Measurements from ENCODE around the gene KPNA6.
A peak's percentile ranks its signal among the peaks of the same experiment; 100 is the strongest.
"Not testable (repeated sequence)": the region's sequence is repeated elsewhere in the genome, so short reads cannot be mapped to it uniquely, and the experiment has no call there.

Gene KPNA6

GRCh38 chr1:32107742-32108661 is at the start of gene KPNA6:
TSS of gene KPNA6 (plus strand) at chr1:32108056. CDS start at chr1:32108131, 75 bp downstream.
- peak; percentile 89 for DNase-seq (ENCODE audit: low spot score)

GRCh38 chr1:32060914-32061313 is 46.9 kb upstream of the KPNA6 start:
- DNase-seq (ENCODE audit: low spot score), result no peak

DNA sequence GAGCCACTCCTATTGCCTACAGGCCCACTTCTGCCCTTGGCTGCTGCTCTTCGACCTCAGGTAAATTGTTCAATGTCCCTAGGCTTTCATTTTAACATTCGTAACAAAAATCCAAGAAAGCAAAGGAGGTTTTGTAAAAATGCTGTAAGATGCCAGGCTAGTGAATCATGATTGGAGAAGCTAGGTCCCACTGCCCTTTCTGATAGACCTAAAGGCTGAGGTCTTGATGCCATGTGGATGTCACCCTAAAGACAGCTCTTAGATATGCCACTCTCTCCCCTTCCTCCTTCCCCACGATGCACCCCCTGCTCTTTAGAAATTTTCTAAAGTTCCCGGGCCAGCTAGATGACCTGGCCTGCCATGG is 45.0 kb upstream of the KPNA6 start:
- DNase-seq (ENCODE audit: low spot score), result no peak

- peak; percentile 78 for DNase-seq (ENCODE audit: low spot score)
Observed at GRCh38 chr1:32063261-32063681, 44.6 kb upstream of the KPNA6 start.

DNA sequence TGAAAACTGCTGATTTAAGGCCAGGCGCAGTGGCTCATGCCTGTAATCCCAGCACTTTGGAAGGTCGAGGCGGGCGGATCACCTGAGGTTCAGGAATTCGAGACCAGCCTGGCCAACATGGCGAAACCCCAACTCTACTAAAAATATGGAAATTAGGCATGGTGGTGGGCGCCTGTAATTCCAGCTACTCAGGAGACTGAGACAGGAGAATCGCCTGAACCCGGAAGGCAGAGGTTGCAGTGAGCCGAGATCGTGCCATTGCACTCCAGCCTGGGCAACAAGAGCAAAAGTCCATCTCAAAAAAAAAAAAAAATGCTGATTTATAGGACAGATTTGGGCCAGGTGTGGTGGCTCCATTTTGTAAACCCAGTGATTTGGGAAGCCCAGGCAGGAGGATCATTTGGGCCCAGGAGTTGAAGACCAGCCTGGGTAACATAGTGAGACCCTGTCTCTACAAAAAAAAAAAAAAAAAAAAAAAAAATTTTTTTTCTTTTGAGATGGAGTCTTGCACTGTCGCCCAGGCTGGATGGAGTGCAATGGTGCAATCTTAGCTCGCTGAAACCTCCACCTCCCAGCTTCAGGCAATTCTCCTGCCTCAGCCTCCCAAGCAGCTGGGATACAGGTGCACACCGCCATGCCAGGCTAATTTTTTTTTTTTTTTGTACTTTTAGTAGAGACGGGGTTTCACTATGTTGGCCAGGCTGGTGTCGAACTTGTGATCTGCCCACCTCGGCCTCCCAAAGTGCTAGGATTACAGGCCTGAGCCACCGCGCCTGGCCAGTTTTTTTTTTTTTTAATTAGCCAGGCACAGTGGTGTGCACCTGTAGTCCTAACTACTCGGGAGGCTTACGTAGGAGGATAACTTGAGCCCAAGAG is 42.0 kb upstream of the KPNA6 start:
- DNase-seq (ENCODE audit: low spot score), result not testable (repeated sequence)

DNA sequence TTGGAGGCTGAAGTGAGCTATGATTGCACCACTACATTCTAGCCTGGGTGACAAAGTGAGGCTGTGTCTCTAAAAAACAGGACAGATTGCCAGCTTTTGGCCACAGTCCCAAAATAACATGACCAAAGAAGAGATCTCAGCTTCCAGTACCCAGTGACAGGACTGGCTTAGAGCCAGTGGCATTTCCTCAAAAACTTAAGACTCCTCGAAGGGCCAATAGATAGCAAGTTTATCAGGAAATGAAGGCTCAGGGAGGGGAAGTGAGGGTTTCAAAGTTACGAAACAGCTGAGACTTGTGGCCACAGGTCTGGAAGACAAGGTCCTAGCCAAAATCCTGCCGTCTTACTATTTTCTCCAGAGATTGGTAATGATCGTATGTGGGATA is 41.4 kb upstream of the KPNA6 start:
- DNase-seq (ENCODE audit: low spot score), result peak; percentile 81

GRCh38 chr1:32068957-32069588 is 38.8 kb upstream of the KPNA6 start:
- DNase-seq (ENCODE audit: low spot score), result no peak

DNA sequence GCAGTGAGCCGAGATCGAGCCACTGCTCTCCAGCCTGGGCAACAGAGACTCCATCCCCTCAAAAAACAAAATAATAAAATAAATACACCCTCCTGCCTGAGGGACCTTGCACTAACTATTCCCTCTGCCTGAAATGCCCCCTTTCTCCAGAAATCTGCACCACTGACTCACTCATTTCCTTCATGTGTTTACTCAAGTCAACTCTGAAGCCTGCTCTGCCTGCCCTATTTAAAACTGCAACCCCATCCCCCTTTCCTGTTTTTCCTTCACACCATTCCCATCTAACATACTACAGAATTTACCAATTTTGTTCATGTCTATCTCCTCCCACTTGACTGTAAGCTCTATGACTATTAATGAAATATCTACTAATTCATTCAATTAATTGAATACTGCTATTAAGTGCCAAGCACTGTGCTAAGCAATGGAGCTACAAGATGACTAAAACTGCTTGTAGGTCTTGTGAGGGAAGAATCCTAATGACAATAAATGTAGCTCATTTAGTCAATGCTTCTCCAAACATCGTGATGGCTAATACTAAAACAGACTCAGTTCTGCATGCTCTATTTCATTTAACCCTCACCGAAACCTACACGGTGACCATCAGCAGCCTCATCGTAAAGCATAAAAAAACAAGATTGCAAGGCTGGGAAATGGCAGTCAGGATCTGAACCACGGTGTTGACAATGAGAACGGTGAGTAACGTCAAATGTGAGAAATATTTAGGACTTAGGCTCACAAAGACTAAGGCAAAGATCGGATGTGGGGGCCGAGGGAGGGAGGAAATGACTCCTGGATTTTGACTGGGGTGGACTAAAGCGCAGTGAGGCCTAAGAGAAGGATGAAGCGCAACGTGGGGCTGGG is 35.9 kb upstream of the KPNA6 start:
- no peak for DNase-seq (ENCODE audit: low spot score)

DNA sequence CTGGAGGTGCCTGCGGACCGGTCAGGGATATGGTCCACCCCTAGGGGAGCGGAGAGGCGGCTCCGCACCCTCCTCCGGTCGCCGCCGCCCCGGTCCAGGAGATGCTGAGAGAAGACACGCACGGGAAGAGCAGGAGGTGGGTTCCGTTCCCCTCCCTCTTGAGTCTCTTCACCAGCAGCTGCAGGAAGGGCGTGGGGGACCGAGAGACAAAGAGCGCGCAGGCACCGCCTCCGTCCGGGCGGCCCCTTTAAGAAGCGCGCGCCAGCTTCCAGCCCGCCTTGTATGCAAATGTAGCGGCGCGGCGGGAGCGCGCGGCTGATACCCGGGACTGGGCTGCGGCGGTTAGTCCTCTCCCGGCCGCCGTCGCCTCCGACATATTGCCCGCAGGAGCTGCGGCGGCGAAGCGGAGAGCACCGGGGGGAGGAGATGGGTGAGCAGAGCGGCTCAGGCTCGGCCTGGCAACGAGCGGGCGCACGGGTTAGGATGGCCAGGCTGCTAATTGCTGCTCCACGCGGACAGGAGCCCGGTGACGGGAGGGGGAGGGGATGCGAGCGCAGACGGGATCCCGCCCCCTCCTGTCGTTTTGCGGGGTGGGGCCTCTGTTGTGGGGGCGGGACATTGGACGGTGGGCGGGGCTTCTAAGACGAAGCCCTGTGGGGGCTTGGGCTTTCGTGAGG is 35.1 kb upstream of the KPNA6 start, which contains the start of gene TMEM39B:
Gene TMEM39B (plus strand): TSS at position 318 of the 677 bp plus-strand sequence. CDS start 109 bp downstream, at position 427.
- peak; percentile 95 for DNase-seq (ENCODE audit: low spot score)

DNA sequence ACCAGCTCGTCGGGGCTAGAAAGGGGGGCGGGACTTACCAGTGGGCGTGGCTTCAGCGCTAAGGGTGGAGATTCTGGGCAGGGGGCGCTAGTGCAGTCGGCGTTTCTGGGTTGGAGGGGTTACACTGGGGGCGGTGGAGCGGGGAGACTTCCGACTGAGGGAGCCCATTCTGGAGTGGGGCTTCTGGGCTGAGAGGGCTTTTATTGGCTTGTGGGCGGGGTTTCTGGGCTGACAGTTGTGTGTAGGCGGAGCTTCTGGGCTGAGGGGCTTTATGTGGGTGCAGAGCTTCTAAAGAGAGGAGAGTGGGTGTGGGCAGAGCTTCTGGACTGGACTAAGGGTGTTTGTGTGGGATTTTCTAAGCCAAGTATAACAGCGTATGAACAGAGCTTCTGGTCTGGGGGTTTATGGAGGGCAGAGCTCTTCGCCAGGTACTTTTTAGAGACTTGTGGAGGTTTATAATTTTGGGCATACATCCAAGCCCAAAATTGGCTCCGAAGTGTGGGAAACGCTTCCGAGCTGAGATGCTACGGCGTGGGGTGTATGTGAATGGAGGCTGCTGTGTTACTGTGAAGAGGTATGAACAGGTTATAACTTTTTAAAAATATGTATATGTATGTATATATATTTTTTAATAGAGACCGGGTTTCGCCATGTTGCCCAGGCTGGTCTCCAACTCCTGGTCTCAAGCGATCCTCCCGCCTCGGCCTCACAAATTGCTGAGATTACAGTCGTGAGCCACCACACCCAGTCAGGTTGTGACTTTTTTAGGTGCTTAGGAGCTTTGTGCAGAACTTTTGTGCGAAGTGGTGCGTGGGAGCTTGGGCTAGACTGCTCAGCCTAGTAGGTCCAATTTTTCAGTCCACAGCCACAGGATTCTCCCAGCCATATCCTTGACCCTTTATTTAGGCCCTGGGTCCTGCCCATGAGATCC is 34.3 kb upstream of the KPNA6 start:
- no peak for DNase-seq (ENCODE audit: low spot score)

GRCh38 chr1:32074841-32075240 is 33.0 kb upstream of the KPNA6 start:
- DNase-seq (ENCODE audit: low spot score), result no peak

- DNase-seq (ENCODE audit: low spot score), result peak; percentile 42
Observed at GRCh38 chr1:32077451-32077850, 30.4 kb upstream of the KPNA6 start.

DNA sequence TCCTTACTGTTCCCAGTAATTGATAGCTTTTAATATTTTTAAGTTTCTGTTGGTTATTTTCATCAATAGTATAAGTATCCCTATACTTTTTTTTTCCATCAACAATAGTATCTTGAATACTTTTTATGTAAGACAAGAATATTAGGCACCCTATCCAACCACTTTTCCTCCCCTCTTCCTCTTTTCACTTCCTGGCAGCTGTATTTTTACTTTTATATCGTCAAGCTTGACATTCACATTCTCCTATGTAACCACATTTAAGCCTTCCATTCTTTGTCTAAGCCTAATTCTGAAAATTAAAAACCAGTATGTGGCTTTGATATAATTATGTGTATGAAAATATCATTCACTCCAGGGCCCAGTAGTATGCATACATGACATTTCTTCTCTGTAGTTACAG is 25.8 kb upstream of the KPNA6 start:
- DNase-seq (ENCODE audit: low spot score), result no peak

DNA sequence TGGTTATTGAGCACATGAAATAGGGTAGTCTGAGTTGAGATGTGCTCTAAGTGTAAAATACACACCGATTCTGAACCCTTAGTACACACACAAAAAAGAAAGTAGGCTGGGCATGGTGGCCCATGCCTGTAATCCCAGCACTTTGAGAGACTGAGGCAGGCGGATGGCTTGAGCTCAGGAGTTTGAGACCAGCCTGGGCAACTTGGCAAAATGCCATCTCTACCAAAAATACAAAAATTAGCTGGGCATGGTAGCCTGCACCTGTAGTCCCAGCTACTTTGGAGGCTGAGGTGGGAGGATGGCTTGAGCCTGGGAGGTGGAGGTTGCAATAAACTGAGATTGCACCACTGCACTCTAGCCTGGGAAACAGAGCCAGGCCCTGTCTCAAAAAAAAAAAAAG is 21.5 kb upstream of the KPNA6 start:
- not testable (repeated sequence) for DNase-seq (ENCODE audit: low spot score)

- DNase-seq (ENCODE audit: low spot score), result no peak
Observed at GRCh38 chr1:32091176-32091575, 16.7 kb upstream of the KPNA6 start.

- no peak for DNase-seq (ENCODE audit: low spot score)
Observed at GRCh38 chr1:32091591-32091990, 16.3 kb upstream of the KPNA6 start.

DNA sequence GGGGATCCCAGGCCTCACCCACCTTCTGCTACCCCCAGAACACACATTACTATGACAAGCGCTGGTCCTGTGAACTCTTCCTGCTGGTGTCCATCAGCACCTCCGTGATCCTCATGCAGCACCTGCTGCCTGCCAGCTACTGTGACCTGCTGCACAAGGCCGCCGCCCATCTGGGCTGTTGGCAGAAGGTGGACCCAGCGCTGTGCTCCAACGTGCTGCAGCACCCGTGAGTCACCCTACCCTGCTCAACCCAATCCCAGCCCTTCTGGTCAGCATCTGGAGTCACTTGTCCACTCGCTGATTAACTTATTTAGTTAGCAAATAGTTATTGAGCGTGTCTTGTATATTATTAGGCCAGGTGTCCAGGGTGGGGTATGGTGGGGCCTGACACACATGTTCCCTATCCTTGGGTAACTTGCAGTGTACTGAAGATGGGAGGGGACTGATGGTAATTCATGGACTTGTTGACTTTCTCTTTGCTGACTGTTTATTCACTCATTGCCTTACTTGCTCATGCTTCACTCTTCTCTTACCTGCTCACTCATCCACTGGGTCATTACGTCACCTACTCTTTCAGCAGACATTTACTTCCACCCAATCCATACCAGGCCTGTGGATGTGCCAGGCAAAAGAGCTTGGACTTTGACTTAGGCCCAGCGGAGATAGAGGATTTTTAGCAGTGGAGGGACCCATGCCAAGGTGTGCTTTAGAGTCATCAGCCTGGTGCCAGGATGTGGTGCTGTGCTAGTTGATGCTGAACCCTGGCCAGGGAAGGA is 12.9 kb upstream of the KPNA6 start:
- DNase-seq (ENCODE audit: low spot score), result no peak

GRCh38 chr1:32099426-32099825 is 8.4 kb upstream of the KPNA6 start:
- no peak for DNase-seq (ENCODE audit: low spot score)

- DNase-seq (ENCODE audit: low spot score), result peak; percentile 35
Observed at GRCh38 chr1:32100359-32100758, 7.5 kb upstream of the KPNA6 start.

Data from globus pallidus (tissue), 1 donor.